Thymus (tissue), 11 donors: ENCODE data around the gene SRP68. TPM values are rescaled to one million over a fixed set of nuclear protein-coding genes. Genes with fewer than 3 reads are reported as not detected.
"Not testable (repeated sequence)": the region's sequence is repeated elsewhere in the genome, so short reads cannot be mapped to it uniquely, and the experiment has no call there.

ENCODE experiments used
- DNase-seq, 9 donors: peaks; one replicate each; pipeline ENCODE4 v3.0.0-alpha.2; 2013; ENCODE audit warnings: low spot score in 9 of 9, low read depth in 6 of 9, missing footprints in 1 of 9
- H3K27ac ChIP-seq, 2 donors: one replicate each; pipeline ENCODE4 v1.5.1; 2013; ENCODE audit warnings: control low read depth in 1 of 2, low read depth in 1 of 2, low read length in 1 of 2, mild to moderate bottlenecking in 1 of 2, moderate library complexity in 1 of 2
- H3K27me3 ChIP-seq, 2 donors: one replicate each; pipeline ENCODE4 v1.5.1; 2013; ENCODE audit warnings: low read length in 1 of 2; ENCODE audit not compliant: control insufficient read depth in 2 of 2, insufficient read depth in 1 of 2
- H3K36me3 ChIP-seq, 2 donors: one replicate each; pipeline ENCODE4 v1.5.1; 2013; ENCODE audit warnings: low read length in 1 of 2, mild to moderate bottlenecking in 1 of 2, moderate library complexity in 1 of 2; ENCODE audit not compliant: control insufficient read depth in 2 of 2, insufficient read depth in 2 of 2
- H3K4me1 ChIP-seq, 2 donors: one replicate each; pipeline ENCODE4 v1.5.1; 2013; ENCODE audit warnings: low read length in 2 of 2; ENCODE audit not compliant: control insufficient read depth in 2 of 2, insufficient read depth in 2 of 2
- H3K4me3 ChIP-seq, 2 donors: one replicate each; pipeline ENCODE4 v1.5.1; 2013; ENCODE audit warnings: low read length in 2 of 2, control low read depth in 1 of 2, mild to moderate bottlenecking in 1 of 2
- H3K9me3 ChIP-seq, 2 donors: one replicate each; pipeline ENCODE4 v1.5.1; 2013; ENCODE audit warnings: low read length in 1 of 2, mild to moderate bottlenecking in 1 of 2; ENCODE audit not compliant: control insufficient read depth in 2 of 2, insufficient read depth in 1 of 2
- WGBS: extraction: QIAGEN DNeasy Blood & Tissue Kit; methylation state at CpG from one replicate; pipeline ENCODE4 v1.1.7; 2013; 5-methylcytosine and 5-hydroxymethylcytosine counted together
- polyA plus RNA-seq: library from polyadenylated mRNA; stranded (reverse); fragments of 200-250 nt; gene quantifications from one replicate; pipeline ENCODE4 v1.2.3, GENCODE V29; 2013
- total RNA-seq: library from RNA; stranded (reverse); fragments of 120-200 nt; gene quantifications from one replicate; pipeline ENCODE4 v1.2.4, GENCODE V29; 2013
- donor health status: healthy.

SRP68 gene
- total and polyA plus RNA-seq, 2 donors = 19.9 to 47.6 TPM

GRCh38 chr17:76079956-76080767 is 7.8 kb upstream of the SRP68 start:
- Histone ChIP-seq H3K9me3 (peaks cover 1 to 5% of the 10 kb centered on the region in 2 donors), H3K4me1 (peaks cover 21 to 57% of the 10 kb centered on the region in 2 donors), H3K4me3 (no peak overlapping the region), H3K27me3 (peaks cover 38 to 56% of the 10 kb centered on the region in 2 donors), H3K36me3 (peaks cover 36 to 37% of the 10 kb centered on the region in 2 donors), H3K27ac (peak overlapping the region in 1 of 2 donors; percentile 2)
- WGBS = 8% methylated on average over 23 of the region's 23 CpGs
- DNase-seq = peak in 3 of 9 donors; percentile 43 to 70 (median 61)

- DNase-seq = no peak
- Histone ChIP-seq H3K4me3 (no peak overlapping the region), H3K4me1 (peaks cover 21 to 61% of the 10 kb centered on the region in 2 donors), H3K27ac (no peak overlapping the region), H3K27me3 (peaks cover 44 to 62% of the 10 kb centered on the region in 2 donors), H3K9me3 (peaks cover 1 to 7% of the 10 kb centered on the region in 2 donors), H3K36me3 (peaks cover 30 to 31% of the 10 kb centered on the region in 2 donors)
- WGBS = 50% methylated on average over 9 of the region's 9 CpGs
Measured at GRCh38 chr17:76079535-76079955, 7.2 kb upstream of the SRP68 start.

GRCh38 chr17:76078860-76079534 is 6.7 kb upstream of the SRP68 start, which contains the start of gene ZACN:
Gene ZACN (plus strand): TSS chr17:76079182. CDS start chr17:76079265, 83 bp downstream.
- peaks cover 21 to 61% of the 10 kb centered on the region in 2 donors for H3K4me1 ChIP-seq
- H3K27me3 ChIP-seq = peaks cover 50 to 67% of the 10 kb centered on the region in 2 donors
- H3K36me3 ChIP-seq = peaks cover 24 to 25% of the 10 kb centered on the region in 2 donors
- no peak within 1 kb of the TSS for H3K4me3 ChIP-seq
- no peak for DNase-seq
- no peak within 1 kb of the TSS for H3K27ac ChIP-seq
- peaks cover 1 to 7% of the 10 kb centered on the region in 2 donors for H3K9me3 ChIP-seq
- WGBS = 75% methylated on average over 17 of the region's 17 CpGs

GRCh38 chr17:76078370-76078769 is 6.1 kb upstream of the SRP68 start:
- not testable (repeated sequence) for DNase-seq, H3K4me3 ChIP-seq, H3K9me3 ChIP-seq, H3K27ac ChIP-seq
- 60% methylated on average over 5 of the region's 5 CpGs for WGBS
- peaks cover 18 to 19% of the 10 kb centered on the region in 2 donors for H3K36me3 ChIP-seq
- H3K27me3 ChIP-seq = peaks cover 54 to 74% of the 10 kb centered on the region in 2 donors
- H3K4me1 ChIP-seq = peaks cover 21 to 61% of the 10 kb centered on the region in 2 donors

GRCh38 chr17:76077584-76078110 is 5.3 kb upstream of the SRP68 start:
- peaks cover 55 to 78% of the 10 kb centered on the region in 2 donors for H3K27me3 ChIP-seq
- no peak overlapping the region for H3K27ac ChIP-seq
- H3K9me3 ChIP-seq = peaks cover 1 to 7% of the 10 kb centered on the region in 2 donors
- no peak overlapping the region for H3K4me3 ChIP-seq
- H3K4me1 ChIP-seq = peaks cover 24 to 65% of the 10 kb centered on the region in 2 donors
- DNase-seq = peak in 1 of 9 donors; percentile 51
- H3K36me3 ChIP-seq = peaks cover 11 to 12% of the 10 kb centered on the region in 2 donors
- WGBS = 30% methylated on average over 12 of the region's 12 CpGs

- DNase-seq = peak in 4 of 9 donors; percentile 53 to 80 (median 62)
- peaks cover 4 to 5% of the 10 kb centered on the region in 2 donors for H3K36me3 ChIP-seq
- H3K27me3 ChIP-seq = peaks cover 55 to 79% of the 10 kb centered on the region in 2 donors
- peak overlapping the region in 1 of 2 donors; percentile 38 for H3K4me3 ChIP-seq
- H3K27ac ChIP-seq = no peak overlapping the region
- peaks cover 24 to 66% of the 10 kb centered on the region in 2 donors for H3K4me1 ChIP-seq
- WGBS = 6% methylated on average over 82 of the region's 82 CpGs
- H3K9me3 ChIP-seq = peaks cover 1 to 7% of the 10 kb centered on the region in 2 donors
Measured at GRCh38 chr17:76076765-76077583, 4.7 kb upstream of the SRP68 start.

GRCh38 chr17:76076146-76076764 is 3.9 kb upstream of the SRP68 start:
- peak overlapping the region in 1 of 2 donors; percentile 38 for H3K4me3 ChIP-seq
- H3K27me3 ChIP-seq = peaks cover 55 to 79% of the 10 kb centered on the region in 2 donors
- no peaks in the 10 kb centered on the region for H3K36me3 ChIP-seq
- DNase-seq = no peak
- peaks cover 24 to 66% of the 10 kb centered on the region in 2 donors for H3K4me1 ChIP-seq
- H3K9me3 ChIP-seq = peaks cover 1 to 7% of the 10 kb centered on the region in 2 donors
- 7% methylated on average over 41 of the region's 41 CpGs for WGBS
- no peak overlapping the region for H3K27ac ChIP-seq
